Measurements from ENCODE around the gene LSS. TPM values are rescaled to one million over a fixed set of nuclear protein-coding genes. Genes with fewer than 3 reads are reported as not detected.

Gene LSS
- total and polyA plus RNA-seq, 5 donors from 2014 or later, result 8.8 to 51.6 (median 13.3) TPM

- no peaks in the 10 kb centered on the region for H3K9me3 ChIP-seq (ENCODE audit: control insufficient read depth in 2 of 2, low read length in 2 of 2)
- Mint-ChIP-seq H3K4me3 (peak overlapping the region in 1 of 4 donors; percentile 71), H3K4me1 (peaks cover 12 to 40% (median 31%) of the 10 kb centered on the region in 4 donors), H3K27ac (peak overlapping the region in 2 of 3 donors; percentile 33 to 79), H3K9me3 (no peaks in the 10 kb centered on the region), H3K36me3 (peaks cover 54% of the 10 kb centered on the region), H3K27me3 (no peaks in the 10 kb centered on the region)
- H3K36me3 ChIP-seq (ENCODE audit: control insufficient read depth, insufficient read depth, low read length), result peaks cover 77% of the 10 kb centered on the region
- no peak for DNase-seq
- no peak overlapping the region for H3K4me3 ChIP-seq (ENCODE audit: low read depth, low read length)
- H3K4me1 ChIP-seq (ENCODE audit: control insufficient read depth, insufficient read depth, low read length, poor library complexity, severe bottlenecking), result peaks cover 10% of the 10 kb centered on the region
- no peak for ATAC-seq (ENCODE audit: low read depth in 2 of 2)
- no peaks in the 10 kb centered on the region for H3K27me3 ChIP-seq (ENCODE audit: control insufficient read depth, insufficient read depth, low read length)
- peak overlapping the region; percentile 58 for H3K27ac ChIP-seq (ENCODE audit: insufficient read depth, low read length, poor library complexity, severe bottlenecking)
These were observed 24.3 kb upstream of the LSS start for GRCh38 chr21:46252840-46253239.

- ATAC-seq (ENCODE audit: low read depth in 2 of 2) (no peak), DNase-seq (peak in 1 of 3 donors; percentile 29)
- no peak overlapping the region for H3K4me3 Mint-ChIP-seq
- H3K27me3 Mint-ChIP-seq, result no peaks in the 10 kb centered on the region
- peaks cover 76% of the 10 kb centered on the region for H3K36me3 ChIP-seq (ENCODE audit: control insufficient read depth, insufficient read depth, low read length)
- no peaks in the 10 kb centered on the region for H3K9me3 Mint-ChIP-seq
- H3K27me3 ChIP-seq (ENCODE audit: control insufficient read depth, insufficient read depth, low read length), result no peaks in the 10 kb centered on the region
- peak overlapping the region in 2 of 3 donors; percentile 78 to 83 for H3K27ac Mint-ChIP-seq
- H3K36me3 Mint-ChIP-seq, result peaks cover 55% of the 10 kb centered on the region
- H3K4me3 ChIP-seq (ENCODE audit: low read depth, low read length), result no peak overlapping the region
- peak overlapping the region; percentile 28 for H3K27ac ChIP-seq (ENCODE audit: insufficient read depth, low read length, poor library complexity, severe bottlenecking)
- H3K4me1 Mint-ChIP-seq, result peaks cover 12 to 40% (median 31%) of the 10 kb centered on the region in 4 donors
- peaks cover 10% of the 10 kb centered on the region for H3K4me1 ChIP-seq (ENCODE audit: control insufficient read depth, insufficient read depth, low read length, poor library complexity, severe bottlenecking)
- H3K9me3 ChIP-seq (ENCODE audit: control insufficient read depth in 2 of 2, low read length in 2 of 2), result no peaks in the 10 kb centered on the region
These were observed 21.7 kb upstream of the LSS start for GRCh38 chr21:46250146-46250725.

- H3K27ac ChIP-seq (ENCODE audit: insufficient read depth, low read length, poor library complexity, severe bottlenecking), result no peak overlapping the region
- peak overlapping the region in 1 of 3 donors; percentile 26 for H3K27ac Mint-ChIP-seq
- no peaks in the 10 kb centered on the region for H3K9me3 Mint-ChIP-seq
- no peaks in the 10 kb centered on the region for H3K9me3 ChIP-seq (ENCODE audit: control insufficient read depth in 2 of 2, low read length in 2 of 2)
- no peak overlapping the region for H3K4me3 Mint-ChIP-seq
- no peaks in the 10 kb centered on the region for H3K27me3 ChIP-seq (ENCODE audit: control insufficient read depth, insufficient read depth, low read length)
- H3K4me1 Mint-ChIP-seq, result peaks cover 9 to 30% (median 23%) of the 10 kb centered on the region in 4 donors
- no peak overlapping the region for H3K4me3 ChIP-seq (ENCODE audit: low read depth, low read length)
- peaks cover 3% of the 10 kb centered on the region for H3K4me1 ChIP-seq (ENCODE audit: control insufficient read depth, insufficient read depth, low read length, poor library complexity, severe bottlenecking)
- no peaks in the 10 kb centered on the region for H3K27me3 Mint-ChIP-seq
- H3K36me3 Mint-ChIP-seq, result peaks cover 41% of the 10 kb centered on the region
- ATAC-seq (ENCODE audit: low read depth in 2 of 2) (no peak), DNase-seq (no peak)
- peaks cover 80% of the 10 kb centered on the region for H3K36me3 ChIP-seq (ENCODE audit: control insufficient read depth, insufficient read depth, low read length)
These were observed 20.3 kb upstream of the LSS start for GRCh38 chr21:46248827-46249226.

GRCh38 chr21:46248422-46248782 is 19.8 kb upstream of the LSS start:
- Mint-ChIP-seq H3K4me1 (peaks cover 4 to 26% (median 19%) of the 10 kb centered on the region in 4 donors), H3K4me3 (no peak overlapping the region), H3K36me3 (peaks cover 38% of the 10 kb centered on the region), H3K9me3 (no peaks in the 10 kb centered on the region), H3K27ac (no peak overlapping the region), H3K27me3 (no peaks in the 10 kb centered on the region)
- no peak overlapping the region for H3K27ac ChIP-seq (ENCODE audit: insufficient read depth, low read length, poor library complexity, severe bottlenecking)
- no peaks in the 10 kb centered on the region for H3K9me3 ChIP-seq (ENCODE audit: control insufficient read depth in 2 of 2, low read length in 2 of 2)
- no peaks in the 10 kb centered on the region for H3K4me1 ChIP-seq (ENCODE audit: control insufficient read depth, insufficient read depth, low read length, poor library complexity, severe bottlenecking)
- H3K4me3 ChIP-seq (ENCODE audit: low read depth, low read length), result no peak overlapping the region
- H3K27me3 ChIP-seq (ENCODE audit: control insufficient read depth, insufficient read depth, low read length), result no peaks in the 10 kb centered on the region
- ATAC-seq (ENCODE audit: low read depth in 2 of 2) (no peak), DNase-seq (no peak)
- H3K36me3 ChIP-seq (ENCODE audit: control insufficient read depth, insufficient read depth, low read length), result peaks cover 81% of the 10 kb centered on the region

- Mint-ChIP-seq H3K4me1 (peaks cover 4 to 21% (median 17%) of the 10 kb centered on the region in 4 donors), H3K27ac (no peak overlapping the region), H3K27me3 (no peaks in the 10 kb centered on the region), H3K36me3 (peaks cover 40% of the 10 kb centered on the region), H3K4me3 (no peak overlapping the region), H3K9me3 (no peaks in the 10 kb centered on the region)
- Histone ChIP-seq H3K4me3 (ENCODE audit: low read depth, low read length) (no peak overlapping the region), H3K27ac (ENCODE audit: insufficient read depth, low read length, poor library complexity, severe bottlenecking) (no peak overlapping the region), H3K9me3 (ENCODE audit: control insufficient read depth in 2 of 2, low read length in 2 of 2) (no peaks in the 10 kb centered on the region), H3K27me3 (ENCODE audit: control insufficient read depth, insufficient read depth, low read length) (no peaks in the 10 kb centered on the region), H3K36me3 (ENCODE audit: control insufficient read depth, insufficient read depth, low read length) (peaks cover 81% of the 10 kb centered on the region), H3K4me1 (ENCODE audit: control insufficient read depth, insufficient read depth, low read length, poor library complexity, severe bottlenecking) (no peaks in the 10 kb centered on the region)
- ATAC-seq (ENCODE audit: low read depth in 2 of 2) (no peak), DNase-seq (no peak)
These were observed 19.3 kb upstream of the LSS start for GRCh38 chr21:46247699-46248421.

- Mint-ChIP-seq H3K9me3 (no peaks in the 10 kb centered on the region), H3K4me3 (no peak overlapping the region), H3K27me3 (no peaks in the 10 kb centered on the region), H3K27ac (peak overlapping the region in 1 of 3 donors; percentile 29), H3K36me3 (peaks cover 42% of the 10 kb centered on the region), H3K4me1 (peaks cover 4 to 21% (median 15%) of the 10 kb centered on the region in 4 donors)
- Histone ChIP-seq H3K36me3 (ENCODE audit: control insufficient read depth, insufficient read depth, low read length) (peaks cover 85% of the 10 kb centered on the region), H3K27ac (ENCODE audit: insufficient read depth, low read length, poor library complexity, severe bottlenecking) (no peak overlapping the region), H3K27me3 (ENCODE audit: control insufficient read depth, insufficient read depth, low read length) (no peaks in the 10 kb centered on the region), H3K9me3 (ENCODE audit: control insufficient read depth in 2 of 2, low read length in 2 of 2) (no peaks in the 10 kb centered on the region), H3K4me3 (ENCODE audit: low read depth, low read length) (no peak overlapping the region), H3K4me1 (ENCODE audit: control insufficient read depth, insufficient read depth, low read length, poor library complexity, severe bottlenecking) (no peaks in the 10 kb centered on the region)
- ATAC-seq (ENCODE audit: low read depth in 2 of 2), result no peak
- no peak for DNase-seq
These were observed 17.8 kb upstream of the LSS start for GRCh38 chr21:46246345-46246744.

GRCh38 chr21:46245213-46245915 is 16.8 kb upstream of the LSS start:
- no peak for DNase-seq
- H3K27me3 ChIP-seq (ENCODE audit: control insufficient read depth, insufficient read depth, low read length), result no peaks in the 10 kb centered on the region
- no peaks in the 10 kb centered on the region for H3K9me3 ChIP-seq (ENCODE audit: control insufficient read depth in 2 of 2, low read length in 2 of 2)
- Mint-ChIP-seq H3K36me3 (peaks cover 44% of the 10 kb centered on the region), H3K27ac (no peak overlapping the region), H3K4me1 (peaks cover 8 to 13% (median 11%) of the 10 kb centered on the region in 4 donors), H3K9me3 (no peaks in the 10 kb centered on the region), H3K27me3 (no peaks in the 10 kb centered on the region), H3K4me3 (no peak overlapping the region)
- no peak for ATAC-seq (ENCODE audit: low read depth in 2 of 2)
- H3K4me3 ChIP-seq (ENCODE audit: low read depth, low read length), result no peak overlapping the region
- H3K27ac ChIP-seq (ENCODE audit: insufficient read depth, low read length, poor library complexity, severe bottlenecking), result no peak overlapping the region
- H3K36me3 ChIP-seq (ENCODE audit: control insufficient read depth, insufficient read depth, low read length), result peaks cover 87% of the 10 kb centered on the region
- H3K4me1 ChIP-seq (ENCODE audit: control insufficient read depth, insufficient read depth, low read length, poor library complexity, severe bottlenecking), result no peaks in the 10 kb centered on the region

Data from CD4-positive, CD25-positive, alpha-beta regulatory T cell (primary cell).